ENCODE measurements around the gene PLOD1.
"Not testable (repeated sequence)": the region's sequence is repeated elsewhere in the genome, so short reads cannot be mapped to it uniquely, and the experiment has no call there.

GRCh38 chr1:11910914-11911228, 23.6 kb upstream of the PLOD1 start:
- TF ChIP-seq CTCF (IDR thresholded peaks at IDR 0.05); SIN3A (IDR thresholded peaks at IDR 0.05; ENCODE audit: borderline replicate concordance, insufficient read depth, low read depth, low read length); POLR2AphosphoS5 (IDR thresholded peaks at IDR 0.05; ENCODE audit: low read depth, low read length); TCF7L2 (IDR thresholded peaks at IDR 0.05; ENCODE audit: low read depth, low read length): not testable (repeated sequence)
- TF ChIP-seq, protein P1, sequence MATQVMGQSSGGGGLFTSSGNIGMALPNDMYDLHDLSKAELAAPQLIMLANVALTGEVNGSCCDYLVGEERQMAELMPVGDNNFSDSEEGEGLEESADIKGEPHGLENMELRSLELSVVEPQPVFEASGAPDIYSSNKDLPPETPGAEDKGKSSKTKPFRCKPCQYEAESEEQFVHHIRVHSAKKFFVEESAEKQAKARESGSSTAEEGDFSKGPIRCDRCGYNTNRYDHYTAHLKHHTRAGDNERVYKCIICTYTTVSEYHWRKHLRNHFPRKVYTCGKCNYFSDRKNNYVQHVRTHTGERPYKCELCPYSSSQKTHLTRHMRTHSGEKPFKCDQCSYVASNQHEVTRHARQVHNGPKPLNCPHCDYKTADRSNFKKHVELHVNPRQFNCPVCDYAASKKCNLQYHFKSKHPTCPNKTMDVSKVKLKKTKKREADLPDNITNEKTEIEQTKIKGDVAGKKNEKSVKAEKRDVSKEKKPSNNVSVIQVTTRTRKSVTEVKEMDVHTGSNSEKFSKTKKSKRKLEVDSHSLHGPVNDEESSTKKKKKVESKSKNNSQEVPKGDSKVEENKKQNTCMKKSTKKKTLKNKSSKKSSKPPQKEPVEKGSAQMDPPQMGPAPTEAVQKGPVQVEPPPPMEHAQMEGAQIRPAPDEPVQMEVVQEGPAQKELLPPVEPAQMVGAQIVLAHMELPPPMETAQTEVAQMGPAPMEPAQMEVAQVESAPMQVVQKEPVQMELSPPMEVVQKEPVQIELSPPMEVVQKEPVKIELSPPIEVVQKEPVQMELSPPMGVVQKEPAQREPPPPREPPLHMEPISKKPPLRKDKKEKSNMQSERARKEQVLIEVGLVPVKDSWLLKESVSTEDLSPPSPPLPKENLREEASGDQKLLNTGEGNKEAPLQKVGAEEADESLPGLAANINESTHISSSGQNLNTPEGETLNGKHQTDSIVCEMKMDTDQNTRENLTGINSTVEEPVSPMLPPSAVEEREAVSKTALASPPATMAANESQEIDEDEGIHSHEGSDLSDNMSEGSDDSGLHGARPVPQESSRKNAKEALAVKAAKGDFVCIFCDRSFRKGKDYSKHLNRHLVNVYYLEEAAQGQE (IDR thresholded peaks at IDR 0.05; ENCODE audit: insufficient read depth in 1 of 2, low read depth in 2 of 2, low read length in 1 of 2) = not testable (repeated sequence)

Measured in Panc1 (cell line).